Testis (tissue), 3 donors: ENCODE measurements around the gene FABP3. TPM values are rescaled to one million over a fixed set of nuclear protein-coding genes. Genes with fewer than 3 reads are reported as not detected.

Source experiments
- DNase-seq: peaks from one replicate; pipeline ENCODE4 v3.0.0-alpha.2; 2019
- H3K27ac ChIP-seq, 2 donors: fragments of 200-600 bp; sonication (generic); one replicate each; pipeline ENCODE4 v1.5.1; 2019
- H3K27me3 ChIP-seq: fragments of 200-600 bp; sonication (generic); one replicate; pipeline ENCODE4 v1.5.1; 2019
- H3K36me3 ChIP-seq: fragments of 200-600 bp; sonication (generic); one replicate; pipeline ENCODE4 v1.5.1; 2017; ENCODE audit warnings: low read depth; ENCODE audit errors: missing control alignments
- H3K4me1 ChIP-seq: fragments of 200-600 bp; sonication (generic); one replicate; pipeline ENCODE4 v1.5.1; 2019
- H3K4me3 ChIP-seq, 2 donors: fragments of 200-600 bp; sonication (generic); one replicate each; pipeline ENCODE4 v1.5.1; 2017 to 2019
- H3K9me3 ChIP-seq: fragments of 200-600 bp; sonication (generic); one replicate; pipeline ENCODE4 v1.5.1; 2017
- CTCF ChIP-seq, 3 experiments: fragments of 450-650 bp in 2 of 3; fragments of 200-600 bp in 1 of 3; sonication (generic) in 1 of 3; IDR thresholded peaks; one replicate each; pipeline ENCODE4 v1.5.1; 2016 to 2019; ENCODE audit warnings: antibody characterized with exemption in 3 of 3, mild to moderate bottlenecking in 2 of 3, moderate library complexity in 1 of 3
- POLR2A ChIP-seq: fragments of 450-650 bp; IDR thresholded peaks from one replicate; pipeline ENCODE4 v1.6.1; 2017; ENCODE audit warnings: antibody characterized with exemption, mild to moderate bottlenecking, moderate library complexity
- WGBS, 2 donors: methylation state at CpG; one replicate each; pipeline ENCODE4 v1.1.5; 2018; 5-methylcytosine and 5-hydroxymethylcytosine counted together
- intact Hi-C: fragments of 100-400 bp; cut with DNase I; formaldehyde crosslinking; loops from one replicate; pipeline ENCODE4 v1.15.1; 2023; ENCODE audit warnings: low total_unique reads
- polyA plus RNA-seq: library from polyadenylated mRNA; stranded (reverse); fragments of 350-450 nt; fragmentation: Illumina TruSeq; extraction: RNeasy Lipid Tissue Mini Kit (QIAGEN cat#74804); gene quantifications from one replicate; pipeline ENCODE4 v1.2.3, GENCODE V29; 2014; ENCODE audit warnings: low read depth, low replicate concordance; ENCODE audit not compliant: insufficient read depth
- total RNA-seq, 2 donors: library from RNA; depleted of rRNA; stranded (reverse); fragments of >200 nt; gene quantifications; one replicate each; pipeline ENCODE4 v1.2.3, GENCODE V29; 2016

Gene FABP3
- total and polyA plus RNA-seq, 3 donors from 2014 or later: 28.3 to 67.5 (median 34.3) TPM

- DNase-seq: peak; percentile 43
- peaks cover 71% of the 10 kb centered on the region for H3K4me1 ChIP-seq
- WGBS, 2 donors: 45 to 53% methylated on average over 9 to 10 of the region's 10 CpGs
Observed at GRCh38 chr1:31371121-31371959, 1.5 kb downstream of the FABP3 start.

GRCh38 chr1:31370565-31370964 is 2.3 kb downstream of the FABP3 start:
- intact Hi-C loops: no loop called here
- TF ChIP-seq POLR2A: no peak
- TF ChIP-seq CTCF (IDR thresholded peaks at IDR 0.05): no peak
- Histone ChIP-seq H3K36me3 (no peaks in the 10 kb centered on the region), H3K4me1 (peaks cover 71% of the 10 kb centered on the region), H3K27me3 (no peaks in the 10 kb centered on the region), H3K9me3 (no peaks in the 10 kb centered on the region), H3K4me3 (no peak overlapping the region), H3K27ac (peak overlapping the region; percentile 50 to 90)
- no peak for DNase-seq
- 76 to 81% methylated on average over 4 of the region's 4 CpGs for WGBS, 2 donors

More at GRCh38 chr1:31371121-31371959, 1.5 kb downstream of the FABP3 start:
- H3K27ac ChIP-seq: peak overlapping the region; percentile 90 to 94
- H3K27me3 ChIP-seq: no peaks in the 10 kb centered on the region
- H3K9me3 ChIP-seq: no peaks in the 10 kb centered on the region
- H3K36me3 ChIP-seq: no peaks in the 10 kb centered on the region
- H3K4me3 ChIP-seq: no peak overlapping the region
- TF ChIP-seq POLR2A (no peak), CTCF (IDR thresholded peaks at IDR 0.05) (no peak)
- intact Hi-C loops: no loop called here

GRCh38 chr1:31370021-31370420 is 2.9 kb downstream of the FABP3 start:
- 41 to 50% methylated on average over 2 of the region's 2 CpGs for WGBS, 2 donors
- no peaks in the 10 kb centered on the region for H3K9me3 ChIP-seq
- no peaks in the 10 kb centered on the region for H3K36me3 ChIP-seq
- intact Hi-C loops: no loop called here
- DNase-seq: no peak
- peaks cover 65% of the 10 kb centered on the region for H3K4me1 ChIP-seq
- TF ChIP-seq POLR2A (no peak), CTCF (IDR thresholded peaks at IDR 0.05) (no peak)
- no peak overlapping the region for H3K4me3 ChIP-seq
- H3K27ac ChIP-seq: peak overlapping the region; percentile 50 to 90
- no peaks in the 10 kb centered on the region for H3K27me3 ChIP-seq

GRCh38 chr1:31368611-31369107 is 4.2 kb downstream of the FABP3 start:
- WGBS, 2 donors: 34 to 68% methylated on average over 3 of the region's 3 CpGs
- peak; percentile 66 for DNase-seq
- Histone ChIP-seq H3K4me1 (peaks cover 51% of the 10 kb centered on the region), H3K36me3 (no peaks in the 10 kb centered on the region), H3K27me3 (no peaks in the 10 kb centered on the region), H3K9me3 (no peaks in the 10 kb centered on the region), H3K27ac (no peak overlapping the region), H3K4me3 (no peak overlapping the region)
- no peak for TF ChIP-seq CTCF (IDR thresholded peaks at IDR 0.05)
- TF ChIP-seq POLR2A: no peak
- intact Hi-C loops: no loop called here
